ENCODE results near the gene PARD3B.

DNA sequence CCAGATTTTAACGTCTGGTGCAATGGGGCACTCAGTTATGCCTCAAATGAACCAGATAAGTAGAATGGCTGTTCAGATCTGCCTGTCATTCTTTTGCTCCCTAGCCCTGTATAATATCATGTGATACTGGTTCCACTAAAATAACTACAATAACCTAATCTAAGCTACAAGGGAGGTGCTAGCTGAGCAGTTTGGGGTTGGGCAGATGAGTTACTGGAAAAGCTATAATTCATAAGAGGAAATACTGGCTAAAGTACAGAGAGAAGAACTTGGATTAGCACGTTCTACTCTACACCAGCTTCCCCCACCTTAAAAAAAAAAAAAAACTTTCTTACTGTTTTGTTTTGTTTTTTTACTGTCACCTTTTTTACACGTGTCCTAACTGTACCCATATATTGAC lies 953.7 kb downstream of the PARD3B start:
- TF ChIP-seq, protein P1, sequence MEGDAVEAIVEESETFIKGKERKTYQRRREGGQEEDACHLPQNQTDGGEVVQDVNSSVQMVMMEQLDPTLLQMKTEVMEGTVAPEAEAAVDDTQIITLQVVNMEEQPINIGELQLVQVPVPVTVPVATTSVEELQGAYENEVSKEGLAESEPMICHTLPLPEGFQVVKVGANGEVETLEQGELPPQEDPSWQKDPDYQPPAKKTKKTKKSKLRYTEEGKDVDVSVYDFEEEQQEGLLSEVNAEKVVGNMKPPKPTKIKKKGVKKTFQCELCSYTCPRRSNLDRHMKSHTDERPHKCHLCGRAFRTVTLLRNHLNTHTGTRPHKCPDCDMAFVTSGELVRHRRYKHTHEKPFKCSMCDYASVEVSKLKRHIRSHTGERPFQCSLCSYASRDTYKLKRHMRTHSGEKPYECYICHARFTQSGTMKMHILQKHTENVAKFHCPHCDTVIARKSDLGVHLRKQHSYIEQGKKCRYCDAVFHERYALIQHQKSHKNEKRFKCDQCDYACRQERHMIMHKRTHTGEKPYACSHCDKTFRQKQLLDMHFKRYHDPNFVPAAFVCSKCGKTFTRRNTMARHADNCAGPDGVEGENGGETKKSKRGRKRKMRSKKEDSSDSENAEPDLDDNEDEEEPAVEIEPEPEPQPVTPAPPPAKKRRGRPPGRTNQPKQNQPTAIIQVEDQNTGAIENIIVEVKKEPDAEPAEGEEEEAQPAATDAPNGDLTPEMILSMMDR (IDR thresholded peaks at IDR 0.05 in 2 of 3, conservative IDR thresholded peaks at IDR 0.05 in 1 of 3; ENCODE audit: control insufficient read depth in 2 of 3, extremely low read depth in 1 of 3, insufficient read depth in 1 of 3, low read depth in 3 of 3, low read length in 3 of 3): no peak
- TF ChIP-seq GATAD2B (conservative IDR thresholded peaks at IDR 0.05; ENCODE audit: low read depth) (no peak), SP1 (IDR thresholded peaks at IDR 0.05; ENCODE audit: low read depth, low read length) (no peak)
- TF ChIP-seq, protein P2, sequence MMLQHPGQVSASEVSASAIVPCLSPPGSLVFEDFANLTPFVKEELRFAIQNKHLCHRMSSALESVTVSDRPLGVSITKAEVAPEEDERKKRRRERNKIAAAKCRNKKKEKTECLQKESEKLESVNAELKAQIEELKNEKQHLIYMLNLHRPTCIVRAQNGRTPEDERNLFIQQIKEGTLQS (IDR thresholded peaks at IDR 0.05; ENCODE audit: borderline replicate concordance, extremely low read depth, low read depth, low read length): no peak
- TF ChIP-seq, protein P3, sequence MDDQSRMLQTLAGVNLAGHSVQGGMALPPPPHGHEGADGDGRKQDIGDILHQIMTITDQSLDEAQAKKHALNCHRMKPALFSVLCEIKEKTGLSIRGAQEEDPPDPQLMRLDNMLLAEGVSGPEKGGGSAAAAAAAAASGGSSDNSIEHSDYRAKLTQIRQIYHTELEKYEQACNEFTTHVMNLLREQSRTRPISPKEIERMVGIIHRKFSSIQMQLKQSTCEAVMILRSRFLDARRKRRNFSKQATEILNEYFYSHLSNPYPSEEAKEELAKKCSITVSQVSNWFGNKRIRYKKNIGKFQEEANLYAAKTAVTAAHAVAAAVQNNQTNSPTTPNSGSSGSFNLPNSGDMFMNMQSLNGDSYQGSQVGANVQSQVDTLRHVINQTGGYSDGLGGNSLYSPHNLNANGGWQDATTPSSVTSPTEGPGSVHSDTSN (IDR thresholded peaks at IDR 0.05; ENCODE audit: insufficient replicate concordance, low read depth, low read length): no peak
